ENCODE results near the gene AMHR2.

DNA sequence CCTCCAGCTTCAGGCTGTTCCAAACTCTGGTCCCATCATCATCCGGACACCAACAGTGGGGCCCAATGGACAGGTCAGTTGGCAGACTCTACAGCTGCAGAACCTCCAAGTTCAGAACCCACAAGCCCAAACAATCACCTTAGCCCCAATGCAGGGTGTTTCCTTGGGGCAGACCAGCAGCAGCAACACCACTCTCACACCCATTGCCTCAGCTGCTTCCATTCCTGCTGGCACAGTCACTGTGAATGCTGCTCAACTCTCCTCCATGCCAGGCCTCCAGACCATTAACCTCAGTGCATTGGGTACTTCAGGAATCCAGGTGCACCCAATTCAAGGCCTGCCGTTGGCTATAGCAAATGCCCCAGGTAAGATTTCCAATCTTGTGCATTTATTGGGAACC is 40.4 kb upstream of the AMHR2 start:
- TF ChIP-seq EZH2 (IDR thresholded peaks at IDR 0.05; ENCODE audit: low read depth, unreplicated experiment): no peak
- TF ChIP-seq CTCF (conservative IDR thresholded peaks at IDR 0.05; ENCODE audit: low read depth in 2 of 2): no peak
- no peak for TF ChIP-seq REST (IDR thresholded peaks at IDR 0.05; ENCODE audit: unreplicated experiment)
- TF ChIP-seq POLR2AphosphoS5 (IDR thresholded peaks at IDR 0.05; ENCODE audit: low read depth): no peak
- no peak for TF ChIP-seq CREB1 (CRISPR knock-in tag; IDR thresholded peaks at IDR 0.05; ENCODE audit: low read depth)
- no peak for TF ChIP-seq ZNF114 (CRISPR knock-in tag; IDR thresholded peaks at IDR 0.05)
- no peak for TF ChIP-seq STAT1 (IDR thresholded peaks at IDR 0.05; ENCODE audit: unreplicated experiment)
- TF ChIP-seq EZH2phosphoT487 (IDR thresholded peaks at IDR 0.05; ENCODE audit: unreplicated experiment): no peak
- no peak for TF ChIP-seq ZNF462 (CRISPR knock-in tag; IDR thresholded peaks at IDR 0.05)
